ENCODE data around the gene FRMD1.

FRMD1 gene

GRCh38 chr6:168007592-168008338 lies 71.2 kb downstream of the FRMD1 start:
- no peak overlapping the region for H3K9ac ChIP-seq (ENCODE audit: low read depth, low read length)
- H3K4me3 ChIP-seq (ENCODE audit: low read length) = no peak overlapping the region
- H3K27ac ChIP-seq (ENCODE audit: low read depth, low read length) = no peak overlapping the region
- peaks cover 23% of the 10 kb centered on the region for H3K9me3 ChIP-seq (ENCODE audit: insufficient read depth, low read depth, low read length)
- no peaks in the 10 kb centered on the region for H3K4me1 ChIP-seq (ENCODE audit: insufficient read depth, low read length)
- H3K27me3 ChIP-seq (ENCODE audit: insufficient read depth, low read length) = no peaks in the 10 kb centered on the region
- whole genome bisulfite sequencing = 72% methylated on average over 3 of the region's 3 CpGs
- H3K36me3 ChIP-seq (ENCODE audit: insufficient read depth, low read length) = no peaks in the 10 kb centered on the region

- Histone ChIP-seq H3K36me3 (ENCODE audit: insufficient read depth, low read length) (no peaks in the 10 kb centered on the region), H3K4me3 (ENCODE audit: low read length) (no peak overlapping the region), H3K4me1 (ENCODE audit: insufficient read depth, low read length) (no peaks in the 10 kb centered on the region), H3K9ac (ENCODE audit: low read depth, low read length) (no peak overlapping the region), H3K27me3 (ENCODE audit: insufficient read depth, low read length) (no peaks in the 10 kb centered on the region), H3K9me3 (ENCODE audit: insufficient read depth, low read depth, low read length) (peaks cover 8% of the 10 kb centered on the region), H3K27ac (ENCODE audit: low read depth, low read length) (no peak overlapping the region)
- 93% methylated on average over 6 of the region's 6 CpGs for WGBS
These were observed 73.2 kb downstream of the FRMD1 start for GRCh38 chr6:168005796-168006195.

- no peaks in the 10 kb centered on the region for H3K4me1 ChIP-seq (ENCODE audit: insufficient read depth, low read length)
- no peaks in the 10 kb centered on the region for H3K27me3 ChIP-seq (ENCODE audit: insufficient read depth, low read length)
- no peak overlapping the region for H3K9ac ChIP-seq (ENCODE audit: low read depth, low read length)
- no peak overlapping the region for H3K4me3 ChIP-seq (ENCODE audit: low read length)
- no peak overlapping the region for H3K27ac ChIP-seq (ENCODE audit: low read depth, low read length)
- peaks cover 2% of the 10 kb centered on the region; the same call in 1 of the 2 replicates for H3K9me3 ChIP-seq (ENCODE audit: insufficient read depth, low read depth, low read length)
- WGBS = 94% methylated on average over 11 of the region's 11 CpGs
- H3K36me3 ChIP-seq (ENCODE audit: insufficient read depth, low read length) = no peaks in the 10 kb centered on the region
These were observed 74.1 kb downstream of the FRMD1 start for GRCh38 chr6:168004945-168005344.

- Histone ChIP-seq H3K4me3 (ENCODE audit: low read length) (no peak overlapping the region), H3K27ac (ENCODE audit: low read depth, low read length) (no peak overlapping the region), H3K27me3 (ENCODE audit: insufficient read depth, low read length) (no peaks in the 10 kb centered on the region), H3K9me3 (ENCODE audit: insufficient read depth, low read depth, low read length) (peaks cover 2% of the 10 kb centered on the region; the same call in 1 of the 2 replicates), H3K36me3 (ENCODE audit: insufficient read depth, low read length) (no peaks in the 10 kb centered on the region), H3K9ac (ENCODE audit: low read depth, low read length) (no peak overlapping the region), H3K4me1 (ENCODE audit: insufficient read depth, low read length) (no peaks in the 10 kb centered on the region)
- WGBS = 73% methylated on average over 5 of the region's 7 CpGs
These were observed 75.0 kb downstream of the FRMD1 start for GRCh38 chr6:168004023-168004422.

Measured in HUES64 (cell line).